HCT116 (cell line): ENCODE data around the gene AKAP9. TPM values are rescaled to one million over a fixed set of nuclear protein-coding genes. Genes with fewer than 3 reads are reported as not detected.

Experiments
- ATAC-seq: fragments of 200-7000 bp; cut with Tn5 transposase; 2 replicates; pipeline ENCODE4 v1.9.1; 2020; ENCODE audit warnings: mild to moderate bottlenecking, moderate library complexity
- BruUV-seq: library from RNA; stranded (reverse); fragments of 400-500 nt; replicated peaks from 2 replicates; lab custom pipeline; 2021; lab: Mats Ljungman, UMichigan
- CTCF ChIA-PET: fragments of 300-600 bp; sonication (Branson Sonifier 250); formaldehyde crosslinking; loops from one replicate; lab custom pipeline; 2021; ENCODE audit warnings: antibody characterized with exemption; lab: Charles Lee
- POLR2A ChIA-PET: fragments of 300-600, 350-600 bp; sonication (Branson Sonifier 250); formaldehyde crosslinking; loops from one replicate; lab custom pipeline; 2021; ENCODE audit warnings: antibody characterized with exemption; lab: Charles Lee
- RAD21 ChIA-PET, 2 experiments: fragments of 300-600 bp; sonication (Branson Sonifier 250); formaldehyde crosslinking; loops; one replicate each; lab custom pipeline; 2023; ENCODE audit warnings: low total read pairs in 2 of 2; ENCODE audit not compliant: uncharacterized antibody in 2 of 2, unreplicated experiment in 2 of 2, low non-redundant PET in 1 of 2; lab: Charles Lee
- DNase-seq: peaks from one replicate; pipeline ENCODE4 v3.0.0-alpha.2; 2010; ENCODE audit warnings: low read depth, low spot score
- H2AFZ ChIP-seq: fragments of 200-600 bp; shearing (Covaris generic), sonication (generic); 2 replicates; pipeline ENCODE4 v1.6.1; 2017; ENCODE audit warnings: low read depth, mixed run types, mixed read lengths, antibody characterized with exemption, low read length; ENCODE audit not compliant: poor library complexity, severe bottlenecking
- H3K27ac ChIP-seq: 2 replicates; pipeline ENCODE4 v1.5.1; 2012; ENCODE audit warnings: low read depth, low read length
- H3K27me3 ChIP-seq: fragments of 200-600 bp; sonication (generic); 2 replicates; pipeline ENCODE4 v1.6.1; 2016; ENCODE audit warnings: mixed run types, low read length, mixed read lengths; ENCODE audit not compliant: insufficient read depth
- H3K36me3 ChIP-seq, 2 experiments: fragments of 200-500 bp in 1 of 2; fragments of 200-600 bp in 1 of 2; sonication (Bioruptor generic) in 1 of 2; sonication (generic) in 1 of 2; 2 replicates each; pipeline versions ENCODE4 v1.5.1 to v1.6.1; 2014 to 2016; ENCODE audit warnings: low read length in 2 of 2, inconsistent platforms in 1 of 2, mixed read lengths in 1 of 2, mixed run types in 1 of 2; ENCODE audit not compliant: insufficient read depth in 2 of 2, control insufficient read depth in 1 of 2
- H3K4me1 ChIP-seq, 2 experiments: fragments of 200-600 bp in 1 of 2; sonication (generic) in 1 of 2; 2 replicates each; pipeline versions ENCODE4 v1.5.1 to v1.6.1; 2012 to 2017; ENCODE audit warnings: low read length in 2 of 2, inconsistent platforms in 1 of 2, mild to moderate bottlenecking in 1 of 2, mixed read lengths in 1 of 2, mixed run types in 1 of 2, moderate library complexity in 1 of 2; ENCODE audit not compliant: insufficient read depth in 2 of 2, control insufficient read depth in 1 of 2
- H3K4me2 ChIP-seq: fragments of 200-600 bp; sonication (generic); 2 replicates; pipeline ENCODE4 v1.6.1; 2017; ENCODE audit warnings: mixed run types, low read length, mixed read lengths
- H3K4me3 ChIP-seq, 2 experiments: fragments of 200-600 bp in 1 of 2; sonication (generic) in 1 of 2; replicated peaks in 1 of 2; 2 replicates each; pipeline ENCODE4 v1.5.1; 2011 to 2016; ENCODE audit warnings: low read length in 2 of 2, control low read depth in 1 of 2, low read depth in 1 of 2, mild to moderate bottlenecking in 1 of 2, mixed read lengths in 1 of 2, mixed run types in 1 of 2
- H3K79me2 ChIP-seq: fragments of 200-600 bp; sonication (generic); 2 replicates; pipeline ENCODE4 v1.6.1; 2017; ENCODE audit warnings: mild to moderate bottlenecking, mixed run types, low read length, moderate library complexity, mixed read lengths; ENCODE audit not compliant: insufficient read depth
- H3K9ac ChIP-seq: fragments of 200-600 bp; sonication (generic); 2 replicates; pipeline ENCODE4 v1.6.1; 2016; ENCODE audit warnings: low read length, mixed read lengths
- H3K9me2 ChIP-seq: fragments of 200-600 bp; sonication (generic), shearing (Covaris generic); 2 replicates; pipeline ENCODE4 v1.6.1; 2017; ENCODE audit warnings: mixed run types, mild to moderate bottlenecking, moderate library complexity; ENCODE audit not compliant: insufficient read depth
- H3K9me3 ChIP-seq, 2 experiments: fragments of 200-500 bp in 1 of 2; fragments of 200-600 bp in 1 of 2; sonication (Bioruptor generic) in 1 of 2; sonication (generic) in 1 of 2; 2 replicates each; pipeline ENCODE4 v1.6.1; 2014 to 2017; ENCODE audit warnings: low read length in 2 of 2, mixed read lengths in 2 of 2, inconsistent platforms in 1 of 2, low read depth in 1 of 2, mild to moderate bottlenecking in 1 of 2, mixed run types in 1 of 2, moderate library complexity in 1 of 2; ENCODE audit not compliant: control insufficient read depth in 1 of 2, insufficient read depth in 1 of 2
- H4K20me1 ChIP-seq: fragments of 200-600 bp; sonication (generic), shearing (Covaris generic); 2 replicates; pipeline ENCODE4 v1.6.1; 2017; ENCODE audit warnings: mixed run types, mild to moderate bottlenecking, moderate library complexity; ENCODE audit not compliant: insufficient read depth
- ATF3 ChIP-seq: IDR thresholded peaks from 2 replicates; pipeline ENCODE4 v1.6.1; 2012
- CBX3 ChIP-seq: IDR thresholded peaks from 2 replicates; pipeline ENCODE4 v1.6.1; 2012; ENCODE audit warnings: low read depth
- CTCF ChIP-seq, 3 experiments: fragments of 200-600 bp in 1 of 3; sonication (generic) in 1 of 3; IDR thresholded peaks in 2 of 3; conservative IDR thresholded peaks in 1 of 3; 2 replicates each; pipeline ENCODE4 v1.5.1; 2012 to 2017; ENCODE audit warnings: low read depth in 2 of 3, low read length in 2 of 3, antibody characterized with exemption in 1 of 3, borderline replicate concordance in 1 of 3, control low read depth in 1 of 3, mild to moderate bottlenecking in 1 of 3, mixed read lengths in 1 of 3, mixed run types in 1 of 3, moderate library complexity in 1 of 3; ENCODE audit not compliant: insufficient read depth in 1 of 3
- EZH2 ChIP-seq: fragments of 200-600 bp; sonication (generic); IDR thresholded peaks from 2 replicates; pipeline ENCODE4 v1.6.1; 2017; ENCODE audit warnings: antibody characterized with exemption, mixed run types
- POLR2AphosphoS5 ChIP-seq: IDR thresholded peaks from 2 replicates; pipeline ENCODE4 v1.6.1; 2011; ENCODE audit warnings: mild to moderate bottlenecking, low read depth, low read length, moderate library complexity
- ZFX ChIP-seq: fragments of 450-650 bp; IDR thresholded peaks from 2 replicates; pipeline ENCODE4 v1.6.1; 2017
- intact Hi-C: fragments of 100-400 bp; cut with micrococcal nuclease; formaldehyde crosslinking; loops from 2 replicates; pipeline ENCODE4 v1.10.0; 2022
- total RNA-seq: library from RNA; stranded (reverse); gene quantifications from one replicate; pipeline ENCODE4 v1.2.1, GENCODE V29; 2021; ENCODE audit not compliant: unreplicated experiment

The AKAP9 gene
- total RNA-seq, 1 experiment from 2014 or later = 32.6 TPM

- RAD21 ChIA-PET = no interaction called here
Observed at GRCh38 chr7:92108821-92109220, 168.2 kb downstream of the AKAP9 start.

GRCh38 chr7:92110857-92111256 lies 170.2 kb downstream of the AKAP9 start:
- Histone ChIP-seq H3K27me3 (no peaks in the 10 kb centered on the region), H3K79me2 (peaks cover 15% of the 10 kb centered on the region), H3K9ac (no peak overlapping the region), H4K20me1 (peaks cover 8% of the 10 kb centered on the region), H2AFZ (no peak overlapping the region), H3K36me3 (peaks cover under 1 to 17% of the 10 kb centered on the region in 2 experiments; a peak in 2 of 4 replicates), H3K4me2 (no peak overlapping the region), H3K4me1 (no peaks in the 10 kb centered on the region), H3K9me3 (no peaks in the 10 kb centered on the region), H3K27ac (no peak overlapping the region), H3K4me3 (no peak overlapping the region), H3K9me2 (no peaks in the 10 kb centered on the region)
- ATAC-seq (no peak), DNase-seq (no peak)
- ChIA-PET RAD21 (no interaction called here), POLR2A (no interaction called here), CTCF (no interaction called here)
- BruUV-seq = no TSS peak
- intact Hi-C loops = no loop called here
- no peak for TF ChIP-seq ZFX
- no peak for TF ChIP-seq CTCF (IDR thresholded peaks at IDR 0.05 in 2 of 3, conservative IDR thresholded peaks at IDR 0.05 in 1 of 3; ENCODE audit: borderline replicate concordance in 1 of 3, insufficient read depth in 1 of 3, low read depth in 2 of 3, low read length in 2 of 3)
- no peak for TF ChIP-seq CBX3

More at GRCh38 chr7:92108821-92109220, 168.2 kb downstream of the AKAP9 start:
- ChIA-PET POLR2A (no interaction called here), CTCF (no interaction called here)
- Histone ChIP-seq H3K4me2 (no peak overlapping the region), H3K79me2 (no peaks in the 10 kb centered on the region), H4K20me1 (no peaks in the 10 kb centered on the region), H3K4me1 (no peaks in the 10 kb centered on the region), H3K36me3 (no peaks in the 10 kb centered on the region; a peak in 1 of 4 replicates), H2AFZ (no peak overlapping the region), H3K27me3 (no peaks in the 10 kb centered on the region), H3K9ac (no peak overlapping the region), H3K4me3 (no peak overlapping the region), H3K27ac (no peak overlapping the region), H3K9me3 (no peaks in the 10 kb centered on the region), H3K9me2 (no peaks in the 10 kb centered on the region)
- DNase-seq (no peak), ATAC-seq (no peak)
- intact Hi-C loops = no loop called here
- BruUV-seq = no TSS peak
- no peak for TF ChIP-seq ATF3
- no peak for TF ChIP-seq CBX3
- TF ChIP-seq EZH2 = no peak
- no peak for TF ChIP-seq POLR2AphosphoS5
